22Rv1 (cell line): ENCODE results near the gene ACKR3.

Experiments used
- H3K27ac ChIP-seq: fragments of 450-650 bp; 2 replicates; pipeline ENCODE4 v1.5.1; 2017
- CTCF ChIP-seq: fragments of 450-650 bp; IDR thresholded peaks from 2 replicates; pipeline ENCODE4 v1.5.1; 2017; ENCODE audit warnings: mild to moderate bottlenecking
- ZFX ChIP-seq: fragments of 450-650 bp; IDR thresholded peaks from 2 replicates; pipeline ENCODE4 v1.6.1; 2017; ENCODE audit warnings: antibody characterized with exemption, borderline replicate concordance

Gene ACKR3

DNA sequence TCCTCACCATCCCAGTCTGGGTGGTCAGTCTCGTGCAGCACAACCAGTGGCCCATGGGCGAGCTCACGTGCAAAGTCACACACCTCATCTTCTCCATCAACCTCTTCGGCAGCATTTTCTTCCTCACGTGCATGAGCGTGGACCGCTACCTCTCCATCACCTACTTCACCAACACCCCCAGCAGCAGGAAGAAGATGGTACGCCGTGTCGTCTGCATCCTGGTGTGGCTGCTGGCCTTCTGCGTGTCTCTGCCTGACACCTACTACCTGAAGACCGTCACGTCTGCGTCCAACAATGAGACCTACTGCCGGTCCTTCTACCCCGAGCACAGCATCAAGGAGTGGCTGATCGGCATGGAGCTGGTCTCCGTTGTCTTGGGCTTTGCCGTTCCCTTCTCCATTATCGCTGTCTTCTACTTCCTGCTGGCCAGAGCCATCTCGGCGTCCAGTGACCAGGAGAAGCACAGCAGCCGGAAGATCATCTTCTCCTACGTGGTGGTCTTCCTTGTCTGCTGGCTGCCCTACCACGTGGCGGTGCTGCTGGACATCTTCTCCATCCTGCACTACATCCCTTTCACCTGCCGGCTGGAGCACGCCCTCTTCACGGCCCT is 11.2 kb downstream of the ACKR3 start:
- TF ChIP-seq ZFX (no peak), CTCF (no peak)
- H3K27ac ChIP-seq: no peak overlapping the region

- no peak for TF ChIP-seq ZFX
- TF ChIP-seq CTCF: no peak
- no peak overlapping the region for H3K27ac ChIP-seq
Observed at GRCh38 chr2:236581546-236581945, 11.9 kb downstream of the ACKR3 start.

GRCh38 chr2:236582968-236583367 is 13.3 kb downstream of the ACKR3 start:
- no peak for TF ChIP-seq CTCF
- no peak for TF ChIP-seq ZFX
- H3K27ac ChIP-seq: no peak overlapping the region

DNA sequence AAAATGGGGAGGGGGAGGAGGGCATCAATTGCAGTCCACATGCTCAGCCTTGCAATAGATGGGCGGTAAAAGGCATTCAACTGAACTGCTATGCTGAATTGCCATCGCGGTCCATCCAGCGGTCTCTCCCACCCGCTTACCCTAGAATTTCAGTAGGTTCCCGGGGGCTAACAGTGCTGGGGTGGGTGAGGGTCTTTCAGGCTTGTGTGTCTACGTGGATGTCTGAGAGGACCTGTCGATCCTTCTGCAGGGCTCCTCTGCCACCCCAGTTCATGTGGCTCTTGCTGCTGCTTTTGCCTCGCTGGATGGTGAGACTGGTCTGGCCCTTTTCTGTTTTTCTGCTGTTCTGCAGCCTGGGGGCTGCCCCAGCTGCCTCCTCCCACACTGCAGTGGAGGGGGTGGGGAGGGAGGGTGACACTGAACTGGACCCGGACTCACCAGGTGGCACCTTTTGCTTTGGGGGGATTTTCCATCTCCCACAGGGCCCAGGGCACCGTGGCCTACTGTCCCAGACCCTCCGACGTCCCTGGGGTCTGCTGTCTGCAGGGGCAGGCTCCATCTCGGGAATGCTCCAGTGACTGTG is 14.1 kb downstream of the ACKR3 start:
- TF ChIP-seq ZFX (no peak), CTCF (no peak)

GRCh38 chr2:236584521-236585384 is 15.1 kb downstream of the ACKR3 start:
- no peak overlapping the region for H3K27ac ChIP-seq
- TF ChIP-seq CTCF: no peak
- no peak for TF ChIP-seq ZFX

More for the DNA sequence above, 14.1 kb downstream of the ACKR3 start:
- no peak overlapping the region for H3K27ac ChIP-seq

GRCh38 chr2:236585966-236586365 is 16.3 kb downstream of the ACKR3 start:
- no peak for TF ChIP-seq CTCF
- no peak for TF ChIP-seq ZFX
- no peak overlapping the region for H3K27ac ChIP-seq
